ENCODE data around the gene ELP6.

DNA sequence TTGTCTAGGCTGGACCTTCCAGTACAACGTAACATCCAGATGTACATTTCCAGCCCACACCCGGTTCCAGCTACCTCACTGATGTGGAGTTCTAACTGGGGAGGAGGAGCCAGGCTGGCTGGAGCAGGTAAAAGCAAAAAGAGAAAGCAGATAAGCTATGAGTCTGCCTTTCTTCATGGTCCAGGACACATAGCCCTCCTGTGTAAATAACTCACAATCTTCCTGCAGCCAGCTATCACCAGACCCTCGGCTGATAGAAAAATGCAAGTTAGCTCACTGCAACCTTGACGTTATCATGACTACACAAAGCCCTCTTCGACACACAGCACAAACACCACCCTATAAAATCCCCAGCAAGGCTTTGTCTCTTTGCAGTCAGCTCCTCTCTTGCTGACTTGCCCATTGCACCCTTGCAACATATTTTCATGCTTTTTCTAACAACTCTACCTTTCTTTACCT, 20.5 kb upstream of the ELP6 start:
- no peak for TF ChIP-seq POLR2A (IDR thresholded peaks at IDR 0.05)
- TF ChIP-seq EP300 (IDR thresholded peaks at IDR 0.05), result no peak
- TF ChIP-seq, protein P1, sequence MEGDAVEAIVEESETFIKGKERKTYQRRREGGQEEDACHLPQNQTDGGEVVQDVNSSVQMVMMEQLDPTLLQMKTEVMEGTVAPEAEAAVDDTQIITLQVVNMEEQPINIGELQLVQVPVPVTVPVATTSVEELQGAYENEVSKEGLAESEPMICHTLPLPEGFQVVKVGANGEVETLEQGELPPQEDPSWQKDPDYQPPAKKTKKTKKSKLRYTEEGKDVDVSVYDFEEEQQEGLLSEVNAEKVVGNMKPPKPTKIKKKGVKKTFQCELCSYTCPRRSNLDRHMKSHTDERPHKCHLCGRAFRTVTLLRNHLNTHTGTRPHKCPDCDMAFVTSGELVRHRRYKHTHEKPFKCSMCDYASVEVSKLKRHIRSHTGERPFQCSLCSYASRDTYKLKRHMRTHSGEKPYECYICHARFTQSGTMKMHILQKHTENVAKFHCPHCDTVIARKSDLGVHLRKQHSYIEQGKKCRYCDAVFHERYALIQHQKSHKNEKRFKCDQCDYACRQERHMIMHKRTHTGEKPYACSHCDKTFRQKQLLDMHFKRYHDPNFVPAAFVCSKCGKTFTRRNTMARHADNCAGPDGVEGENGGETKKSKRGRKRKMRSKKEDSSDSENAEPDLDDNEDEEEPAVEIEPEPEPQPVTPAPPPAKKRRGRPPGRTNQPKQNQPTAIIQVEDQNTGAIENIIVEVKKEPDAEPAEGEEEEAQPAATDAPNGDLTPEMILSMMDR (IDR thresholded peaks at IDR 0.05), result no peak
- TF ChIP-seq POLR2AphosphoS5 (IDR thresholded peaks at IDR 0.05), result no peak
